HCT116 (cell line): ENCODE data around the gene CAMKMT.

Source experiments
- CEBPB ChIP-seq: IDR thresholded peaks from 2 replicates; pipeline ENCODE4 v1.6.1; 2012; ENCODE audit warnings: low read depth
- EZH2 ChIP-seq: fragments of 200-600 bp; sonication (generic); IDR thresholded peaks from 2 replicates; pipeline ENCODE4 v1.6.1; 2017; ENCODE audit warnings: antibody characterized with exemption, mixed run types
- POLR2A ChIP-seq: IDR thresholded peaks from 2 replicates; pipeline ENCODE4 v1.7.0; 2011; ENCODE audit warnings: borderline replicate concordance; ENCODE audit not compliant: insufficient read depth, insufficient read length; ENCODE audit errors: extremely low read depth
- TF ChIP-seq, protein P1 (sequence below), 3 experiments: fragments of 200-600 bp in 1 of 3; sonication (generic) in 1 of 3; IDR thresholded peaks in 2 of 3; conservative IDR thresholded peaks in 1 of 3; 2 replicates each; pipeline ENCODE4 v1.5.1; 2012 to 2017; ENCODE audit warnings: low read depth in 2 of 3, low read length in 2 of 3, antibody characterized with exemption in 1 of 3, borderline replicate concordance in 1 of 3, control low read depth in 1 of 3, mild to moderate bottlenecking in 1 of 3, mixed read lengths in 1 of 3, mixed run types in 1 of 3, moderate library complexity in 1 of 3; ENCODE audit not compliant: insufficient read depth in 1 of 3

DNA sequence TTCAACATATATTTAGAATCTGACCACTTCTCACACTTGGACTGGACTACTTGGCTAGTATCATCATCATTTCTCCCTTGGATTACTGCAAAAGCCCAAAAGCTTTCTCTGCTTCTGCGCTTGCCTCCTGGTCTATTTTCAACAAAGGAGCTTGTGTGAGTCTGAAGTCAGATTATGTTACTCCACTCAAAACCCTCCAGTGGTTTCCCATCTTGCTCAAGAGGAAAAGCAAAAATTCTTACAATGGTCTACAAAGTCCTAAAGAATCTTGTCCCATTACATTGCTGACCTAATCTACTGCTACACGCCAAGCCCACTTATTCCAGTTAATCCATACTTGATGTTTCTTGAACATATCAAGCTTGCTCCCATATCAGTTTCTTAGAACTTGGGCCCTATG is 10.1 kb upstream of the CAMKMT start:
- TF ChIP-seq, protein P1, sequence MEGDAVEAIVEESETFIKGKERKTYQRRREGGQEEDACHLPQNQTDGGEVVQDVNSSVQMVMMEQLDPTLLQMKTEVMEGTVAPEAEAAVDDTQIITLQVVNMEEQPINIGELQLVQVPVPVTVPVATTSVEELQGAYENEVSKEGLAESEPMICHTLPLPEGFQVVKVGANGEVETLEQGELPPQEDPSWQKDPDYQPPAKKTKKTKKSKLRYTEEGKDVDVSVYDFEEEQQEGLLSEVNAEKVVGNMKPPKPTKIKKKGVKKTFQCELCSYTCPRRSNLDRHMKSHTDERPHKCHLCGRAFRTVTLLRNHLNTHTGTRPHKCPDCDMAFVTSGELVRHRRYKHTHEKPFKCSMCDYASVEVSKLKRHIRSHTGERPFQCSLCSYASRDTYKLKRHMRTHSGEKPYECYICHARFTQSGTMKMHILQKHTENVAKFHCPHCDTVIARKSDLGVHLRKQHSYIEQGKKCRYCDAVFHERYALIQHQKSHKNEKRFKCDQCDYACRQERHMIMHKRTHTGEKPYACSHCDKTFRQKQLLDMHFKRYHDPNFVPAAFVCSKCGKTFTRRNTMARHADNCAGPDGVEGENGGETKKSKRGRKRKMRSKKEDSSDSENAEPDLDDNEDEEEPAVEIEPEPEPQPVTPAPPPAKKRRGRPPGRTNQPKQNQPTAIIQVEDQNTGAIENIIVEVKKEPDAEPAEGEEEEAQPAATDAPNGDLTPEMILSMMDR (IDR thresholded peaks at IDR 0.05 in 2 of 3, conservative IDR thresholded peaks at IDR 0.05 in 1 of 3; ENCODE audit: borderline replicate concordance in 1 of 3, insufficient read depth in 1 of 3, low read depth in 2 of 3, low read length in 2 of 3) = no peak
- TF ChIP-seq POLR2A (no peak), EZH2 (no peak), CEBPB (no peak)
